GM21390 (cell line): ENCODE data around the gene TBC1D22A.

Experiments used
- ATAC-seq: cut with Tn5 transposase; IDR thresholded peaks from one replicate; pipeline ENCODE4 v1.9.1; 2021; ENCODE audit not compliant: unreplicated experiment

The TBC1D22A gene

DNA sequence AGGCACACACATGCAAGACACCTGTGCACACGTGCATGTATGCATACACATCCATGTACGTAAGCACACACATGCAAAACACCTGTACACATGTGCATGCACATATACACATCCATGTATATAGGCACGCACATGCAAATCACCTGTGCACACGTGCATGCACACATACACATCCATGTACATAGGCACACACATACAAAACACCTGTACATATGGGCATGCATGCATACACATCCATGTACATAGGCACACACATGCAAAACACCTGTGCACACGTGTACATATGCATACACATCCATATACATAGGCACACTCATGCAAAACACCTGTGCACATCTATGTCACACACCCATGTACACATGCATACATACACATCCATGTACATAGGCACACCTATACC lies 458.3 kb downstream of the TBC1D22A start:
- no peak for ATAC-seq

DNA sequence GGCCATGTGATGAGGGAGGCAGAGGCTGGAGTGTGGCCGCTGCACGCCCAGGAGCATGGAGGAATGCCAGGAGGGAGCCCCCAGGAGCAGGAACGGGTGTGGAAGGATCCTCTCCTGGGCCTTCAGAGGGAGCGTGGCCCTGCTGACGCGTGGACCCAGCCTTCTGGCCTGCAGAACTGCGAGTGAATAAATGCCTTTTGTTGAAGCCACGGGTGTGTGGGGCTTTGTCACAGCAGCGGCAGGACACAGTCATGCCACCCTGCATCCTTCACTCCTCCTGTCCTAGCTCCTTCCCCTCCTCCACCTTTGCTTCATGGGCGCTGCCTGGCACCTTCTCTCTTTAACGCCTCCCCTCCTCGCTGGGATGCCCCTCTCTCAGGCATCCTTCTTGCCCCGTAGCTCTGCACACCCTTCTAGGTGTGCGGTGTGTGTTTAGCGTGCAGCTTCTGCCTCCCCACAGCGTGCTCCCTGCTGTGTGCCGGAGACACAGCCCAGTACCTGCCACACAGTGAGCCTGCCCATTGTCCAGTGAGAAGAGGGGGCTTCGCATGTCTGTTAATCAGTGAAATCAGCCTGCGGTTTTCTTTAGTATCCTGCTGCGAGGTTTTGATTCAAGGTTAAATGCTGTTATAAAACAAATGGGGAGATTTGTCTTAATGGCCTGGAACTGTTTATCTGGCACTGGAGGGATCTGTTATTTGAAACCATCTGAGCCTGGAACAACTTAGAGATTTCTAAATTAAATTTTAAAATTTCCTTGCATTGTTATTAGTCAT lies 459.6 kb downstream of the TBC1D22A start:
- ATAC-seq = no peak
